WTC11 (cell line): ENCODE measurements around the gene PTPRK.

Experiments used
- CBFB ChIP-seq: sonication (generic); formaldehyde crosslinking; IDR thresholded peaks from 2 replicates; pipeline ENCODE4 v1.8.1; 2022; ENCODE audit warnings: mild to moderate bottlenecking, low read depth, missing genetic modification reagents
- CTCF ChIP-seq: fragments of 200-600 bp; IDR thresholded peaks from 2 replicates; pipeline ENCODE4 v1.8.0; 2022; ENCODE audit warnings: antibody characterized with exemption
- ELF4 ChIP-seq: sonication (generic); formaldehyde crosslinking; IDR thresholded peaks from 2 replicates; pipeline ENCODE4 v1.8.1; 2022; ENCODE audit warnings: low read depth, mild to moderate bottlenecking, moderate library complexity, missing genetic modification reagents
- NFE2L1 ChIP-seq: sonication (generic); formaldehyde crosslinking; IDR thresholded peaks from 2 replicates; pipeline ENCODE4 v1.8.1; 2023; ENCODE audit warnings: missing genetic modification reagents
- SP1 ChIP-seq: sonication (generic); formaldehyde crosslinking; conservative IDR thresholded peaks from 2 replicates; pipeline ENCODE4 v1.8.1; 2022; ENCODE audit warnings: missing genetic modification reagents
- TCF7 ChIP-seq: sonication (generic); formaldehyde crosslinking; IDR thresholded peaks from 2 replicates; pipeline ENCODE4 v1.8.0; 2022; ENCODE audit warnings: mild to moderate bottlenecking, low read depth, missing genetic modification reagents, moderate library complexity
- TEAD4 ChIP-seq: sonication (generic); formaldehyde crosslinking; IDR thresholded peaks from 2 replicates; pipeline ENCODE4 v1.8.0; 2022; ENCODE audit warnings: mild to moderate bottlenecking, missing genetic modification reagents
- ZNF121 ChIP-seq: sonication (generic); formaldehyde crosslinking; IDR thresholded peaks from 2 replicates; pipeline ENCODE4 v1.8.0; 2023; ENCODE audit warnings: missing genetic modification reagents
- ZNF138 ChIP-seq: sonication (generic); formaldehyde crosslinking; conservative IDR thresholded peaks from 2 replicates; pipeline ENCODE4 v1.8.1; 2022; ENCODE audit warnings: mild to moderate bottlenecking, moderate library complexity, missing genetic modification reagents
- ZNF416 ChIP-seq: fragments of 250-450 bp; sonication (Bioruptor Pico); IDR thresholded peaks from 2 replicates; pipeline ENCODE4 v1.9.0; 2021; ENCODE audit warnings: mild to moderate bottlenecking, inconsistent platforms
- TF ChIP-seq, protein P1 (sequence below): sonication (generic); formaldehyde crosslinking; IDR thresholded peaks from 2 replicates; pipeline ENCODE4 v1.8.0; 2022; ENCODE audit warnings: mild to moderate bottlenecking, missing genetic modification reagents

- TF ChIP-seq ZNF138 (CRISPR knock-in tag): no peak
- no peak for TF ChIP-seq CTCF
- TF ChIP-seq ZNF416: no peak
- TF ChIP-seq NFE2L1 (CRISPR knock-in tag): no peak
- no peak for TF ChIP-seq ZNF121 (CRISPR knock-in tag)
- TF ChIP-seq TCF7 (CRISPR knock-in tag): no peak
- TF ChIP-seq, protein P1, sequence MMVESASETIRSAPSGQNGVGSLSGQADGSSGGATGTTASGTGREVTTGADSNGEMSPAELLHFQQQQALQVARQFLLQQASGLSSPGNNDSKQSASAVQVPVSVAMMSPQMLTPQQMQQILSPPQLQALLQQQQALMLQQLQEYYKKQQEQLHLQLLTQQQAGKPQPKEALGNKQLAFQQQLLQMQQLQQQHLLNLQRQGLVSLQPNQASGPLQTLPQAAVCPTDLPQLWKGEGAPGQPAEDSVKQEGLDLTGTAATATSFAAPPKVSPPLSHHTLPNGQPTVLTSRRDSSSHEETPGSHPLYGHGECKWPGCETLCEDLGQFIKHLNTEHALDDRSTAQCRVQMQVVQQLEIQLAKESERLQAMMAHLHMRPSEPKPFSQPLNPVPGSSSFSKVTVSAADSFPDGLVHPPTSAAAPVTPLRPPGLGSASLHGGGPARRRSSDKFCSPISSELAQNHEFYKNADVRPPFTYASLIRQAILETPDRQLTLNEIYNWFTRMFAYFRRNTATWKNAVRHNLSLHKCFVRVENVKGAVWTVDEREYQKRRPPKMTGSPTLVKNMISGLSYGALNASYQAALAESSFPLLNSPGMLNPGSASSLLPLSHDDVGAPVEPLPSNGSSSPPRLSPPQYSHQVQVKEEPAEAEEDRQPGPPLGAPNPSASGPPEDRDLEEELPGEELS (CRISPR knock-in tag): no peak
- TF ChIP-seq CBFB (CRISPR knock-in tag): no peak
- TF ChIP-seq SP1 (CRISPR knock-in tag): no peak
- no peak for TF ChIP-seq ELF4 (CRISPR knock-in tag)
- TF ChIP-seq TEAD4 (CRISPR knock-in tag): no peak
Observed at GRCh38 chr6:128144320-128144719, 376.1 kb downstream of the PTPRK start.
